Epidermal melanocyte (primary cell): ENCODE results near the gene FOXP1.
A peak's percentile ranks its signal among the peaks of the same experiment; 100 is the strongest.

Experiments used
- DNase-seq: peaks from one replicate; pipeline ENCODE4 v3.0.0; 2011; ENCODE audit warnings: low spot score; ENCODE audit not compliant: insufficient read length

Gene FOXP1

GRCh38 chr3:71310980-71311660 is 272.4 kb downstream of the FOXP1 start:
- DNase-seq, result no peak

- peak; percentile 44 for DNase-seq
Observed at GRCh38 chr3:71310359-71310979, 273.1 kb downstream of the FOXP1 start.

- DNase-seq, result no peak
Observed at GRCh38 chr3:71309886-71310285, 273.6 kb downstream of the FOXP1 start.

GRCh38 chr3:71309342-71309741 is 274.2 kb downstream of the FOXP1 start:
- no peak for DNase-seq

GRCh38 chr3:71308836-71309235 is 274.7 kb downstream of the FOXP1 start:
- no peak for DNase-seq

GRCh38 chr3:71307991-71308697 is 275.4 kb downstream of the FOXP1 start:
- DNase-seq, result no peak

GRCh38 chr3:71305231-71306206 is 278.0 kb downstream of the FOXP1 start:
- no peak for DNase-seq

- no peak for DNase-seq
Observed at GRCh38 chr3:71304684-71305083, 278.8 kb downstream of the FOXP1 start.

GRCh38 chr3:71304247-71304646 is 279.3 kb downstream of the FOXP1 start:
- DNase-seq, result no peak

GRCh38 chr3:71303627-71304200 is 279.8 kb downstream of the FOXP1 start:
- DNase-seq, result no peak

GRCh38 chr3:71302604-71303003 is 280.9 kb downstream of the FOXP1 start:
- no peak for DNase-seq

- DNase-seq, result no peak
Observed at GRCh38 chr3:71300951-71301393, 282.6 kb downstream of the FOXP1 start.

- no peak for DNase-seq
Observed at GRCh38 chr3:71299160-71299559, 284.4 kb downstream of the FOXP1 start.

- DNase-seq, result no peak
Observed at GRCh38 chr3:71294919-71295318, 288.6 kb downstream of the FOXP1 start.

GRCh38 chr3:71290301-71290700 is 293.2 kb downstream of the FOXP1 start:
- DNase-seq, result no peak

- no peak for DNase-seq
Observed at GRCh38 chr3:71288269-71288930, 295.1 kb downstream of the FOXP1 start.

- no peak for DNase-seq
Observed at GRCh38 chr3:71285086-71285485, 298.4 kb downstream of the FOXP1 start.

GRCh38 chr3:71282976-71283375 is 300.6 kb downstream of the FOXP1 start:
- DNase-seq, result no peak

- no peak for DNase-seq
Observed at GRCh38 chr3:71281280-71281679, 302.2 kb downstream of the FOXP1 start.

- no peak for DNase-seq
Observed at GRCh38 chr3:71277341-71277740, 306.2 kb downstream of the FOXP1 start.
